ENCODE measurements around the gene ELFN1. TPM values are rescaled to one million over a fixed set of nuclear protein-coding genes. Genes with fewer than 3 reads are reported as not detected.
A peak's percentile ranks its signal among the peaks of the same experiment; 100 is the strongest.

ELFN1 gene
- total RNA-seq, 6 donors from 2014 or later = 0.11 to 3.0 (median 0.30) TPM; not detected in 1

- TF ChIP-seq POLR2AphosphoS5 (IDR thresholded peaks at IDR 0.05) = no peak
- TF ChIP-seq, protein P1, sequence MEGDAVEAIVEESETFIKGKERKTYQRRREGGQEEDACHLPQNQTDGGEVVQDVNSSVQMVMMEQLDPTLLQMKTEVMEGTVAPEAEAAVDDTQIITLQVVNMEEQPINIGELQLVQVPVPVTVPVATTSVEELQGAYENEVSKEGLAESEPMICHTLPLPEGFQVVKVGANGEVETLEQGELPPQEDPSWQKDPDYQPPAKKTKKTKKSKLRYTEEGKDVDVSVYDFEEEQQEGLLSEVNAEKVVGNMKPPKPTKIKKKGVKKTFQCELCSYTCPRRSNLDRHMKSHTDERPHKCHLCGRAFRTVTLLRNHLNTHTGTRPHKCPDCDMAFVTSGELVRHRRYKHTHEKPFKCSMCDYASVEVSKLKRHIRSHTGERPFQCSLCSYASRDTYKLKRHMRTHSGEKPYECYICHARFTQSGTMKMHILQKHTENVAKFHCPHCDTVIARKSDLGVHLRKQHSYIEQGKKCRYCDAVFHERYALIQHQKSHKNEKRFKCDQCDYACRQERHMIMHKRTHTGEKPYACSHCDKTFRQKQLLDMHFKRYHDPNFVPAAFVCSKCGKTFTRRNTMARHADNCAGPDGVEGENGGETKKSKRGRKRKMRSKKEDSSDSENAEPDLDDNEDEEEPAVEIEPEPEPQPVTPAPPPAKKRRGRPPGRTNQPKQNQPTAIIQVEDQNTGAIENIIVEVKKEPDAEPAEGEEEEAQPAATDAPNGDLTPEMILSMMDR (IDR thresholded peaks at IDR 0.05) = no peak
- TF ChIP-seq EP300 (IDR thresholded peaks at IDR 0.05) = no peak
- TF ChIP-seq POLR2A (IDR thresholded peaks at IDR 0.05) = no peak
- 59 to 61% methylated on average over 18 to 21 of the region's 22 CpGs for whole genome bisulfite sequencing, 2 donors
- Histone ChIP-seq H3K36me3 (no peaks in the 10 kb centered on the region), H3K4me1 (no peaks in the 10 kb centered on the region), H3K27me3 (no peaks in the 10 kb centered on the region), H3K4me3 (no peak overlapping the region), H3K27ac (no peak overlapping the region), H3K9me3 (peaks cover 0 to 18% (median 16%) of the 10 kb centered on the region in 4 donors)
- ATAC-seq (ENCODE audit: low FRiP score in 2 of 2) = no peak
- DNase-seq = peak in 1 of 2 donors; percentile 71
Measured at GRCh38 chr7:1725199-1725690, 55.2 kb downstream of the ELFN1 start.

DNA sequence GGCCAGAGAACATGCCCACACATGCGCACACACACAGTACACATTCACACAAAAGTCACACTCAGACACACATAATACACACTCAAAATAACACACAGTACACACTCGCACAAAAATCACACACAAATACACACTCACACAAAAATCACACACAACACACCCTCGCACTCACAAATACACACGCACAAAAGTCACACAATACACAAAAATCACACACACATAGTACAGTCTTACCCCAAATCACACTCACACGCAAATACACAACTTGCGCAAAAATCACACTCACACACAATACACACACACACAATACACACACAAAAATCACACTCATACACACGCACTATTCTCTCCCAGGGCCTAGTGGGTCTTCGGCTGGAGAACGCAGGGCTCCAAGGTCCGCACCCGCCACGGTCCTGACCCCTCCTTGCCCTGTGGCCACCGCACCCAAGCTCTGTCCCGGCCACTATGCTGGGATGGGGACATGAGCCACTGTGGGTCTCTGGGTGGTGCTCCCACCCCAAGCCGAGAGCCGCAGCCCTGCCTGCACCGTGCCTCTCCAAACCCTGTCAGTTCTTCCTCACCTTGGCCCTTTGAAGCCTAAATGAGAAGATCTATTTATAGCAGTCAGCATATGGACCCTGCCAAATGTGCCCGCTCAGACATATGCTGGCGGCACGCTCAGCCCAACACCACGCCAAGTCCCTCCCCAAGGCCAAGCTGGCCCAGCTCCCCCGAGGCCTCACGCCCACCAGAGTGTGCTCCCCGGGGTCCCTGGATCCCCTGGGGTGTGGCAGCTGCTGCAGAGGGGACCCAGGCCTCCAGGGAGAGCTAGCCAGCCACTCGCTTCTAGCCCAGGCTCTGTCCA, 55.9 kb downstream of the ELFN1 start:
- DNase-seq = peak in 1 of 2 donors; percentile 56
- H3K9me3 ChIP-seq = peaks cover 0 to 21% (median 16%) of the 10 kb centered on the region in 4 donors
- H3K4me1 ChIP-seq = no peaks in the 10 kb centered on the region
- no peaks in the 10 kb centered on the region for H3K27me3 ChIP-seq
- no peak for ATAC-seq (ENCODE audit: low FRiP score in 2 of 2)
- TF ChIP-seq POLR2AphosphoS5 (IDR thresholded peaks at IDR 0.05) = no peak
- TF ChIP-seq, protein P1 (IDR thresholded peaks at IDR 0.05) = no peak
- TF ChIP-seq EP300 (IDR thresholded peaks at IDR 0.05) = no peak
- no peaks in the 10 kb centered on the region for H3K36me3 ChIP-seq
- no peak overlapping the region for H3K27ac ChIP-seq
- 75 to 78% methylated on average over 23 to 25 of the region's 25 CpGs for WGBS, 2 donors
- H3K4me3 ChIP-seq = no peak overlapping the region

- no peak overlapping the region for H3K27ac ChIP-seq
- H3K4me1 ChIP-seq = no peaks in the 10 kb centered on the region
- TF ChIP-seq POLR2AphosphoS5 (IDR thresholded peaks at IDR 0.05) (no peak), EP300 (IDR thresholded peaks at IDR 0.05) (no peak), POLR2A (IDR thresholded peaks at IDR 0.05) (no peak)
- TF ChIP-seq, protein P1 (IDR thresholded peaks at IDR 0.05) = no peak
- H3K9me3 ChIP-seq = peaks cover 0 to 21% (median 16%) of the 10 kb centered on the region in 4 donors
- H3K36me3 ChIP-seq = no peaks in the 10 kb centered on the region
- no peak for ATAC-seq (ENCODE audit: low FRiP score in 2 of 2)
- H3K4me3 ChIP-seq = no peak overlapping the region
- H3K27me3 ChIP-seq = no peaks in the 10 kb centered on the region
- WGBS, 2 donors = 80 to 87% methylated on average over 2 of the region's 2 CpGs
- DNase-seq = no peak
Measured at GRCh38 chr7:1727079-1727478, 57.0 kb downstream of the ELFN1 start.

DNA sequence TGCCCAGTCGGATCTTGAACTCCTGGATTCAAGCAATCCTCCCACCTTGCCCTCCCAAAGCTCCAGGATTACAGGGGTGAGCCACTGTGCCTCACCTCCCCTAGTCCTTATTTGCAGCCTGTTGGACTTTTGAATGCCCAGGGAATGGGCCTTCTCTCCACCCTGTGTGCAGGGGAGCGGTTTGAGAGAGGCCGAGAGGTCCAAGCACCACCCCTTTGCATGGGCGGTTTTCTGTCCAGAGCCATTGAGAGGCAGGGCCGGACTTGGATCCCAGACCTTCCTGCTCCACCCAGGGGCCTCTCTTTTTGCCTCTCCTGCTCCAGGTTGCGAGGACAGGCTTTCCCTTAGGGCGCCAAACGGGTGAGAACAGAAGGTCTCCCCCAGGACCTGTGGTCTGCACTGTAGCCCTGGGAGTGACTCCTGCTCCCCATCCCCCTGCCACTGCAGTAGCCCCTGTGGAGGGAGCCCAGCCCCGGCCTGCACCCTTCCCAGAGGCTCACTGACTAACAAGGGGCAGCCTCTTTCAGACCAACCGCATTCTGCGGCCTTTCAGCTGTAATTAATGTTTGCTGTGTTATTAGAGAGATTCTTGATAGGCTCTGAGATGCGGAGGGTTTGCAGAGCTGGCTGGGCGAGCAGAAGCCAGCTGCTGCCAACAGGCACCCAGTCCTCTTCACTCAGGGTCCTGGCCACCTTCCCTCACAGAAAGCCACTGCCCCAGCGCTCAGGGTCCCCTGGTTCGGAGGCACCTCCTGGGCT, 57.9 kb downstream of the ELFN1 start:
- WGBS, 2 donors = 78% methylated on average over 11 to 14 of the region's 15 CpGs
- Histone ChIP-seq H3K27ac (no peak overlapping the region), H3K9me3 (peaks cover 0 to 21% (median 16%) of the 10 kb centered on the region in 4 donors), H3K4me3 (no peak overlapping the region), H3K36me3 (no peaks in the 10 kb centered on the region), H3K27me3 (no peaks in the 10 kb centered on the region), H3K4me1 (no peaks in the 10 kb centered on the region)
- DNase-seq (no peak), ATAC-seq (ENCODE audit: low FRiP score in 2 of 2) (no peak)
- TF ChIP-seq, protein P1 (IDR thresholded peaks at IDR 0.05) = no peak
- TF ChIP-seq POLR2AphosphoS5 (IDR thresholded peaks at IDR 0.05) (no peak), EP300 (IDR thresholded peaks at IDR 0.05) (no peak), POLR2A (IDR thresholded peaks at IDR 0.05) (no peak)
